H9 (cell line): Measurements from ENCODE around the gene METRNL. TPM values are rescaled to one million over a fixed set of nuclear protein-coding genes. Genes with fewer than 3 reads are reported as not detected.

Experiments used
- DNase-seq: peaks from one replicate; pipeline ENCODE4 v3.0.0-alpha.2; 2017
- H2AFZ ChIP-seq: one replicate; pipeline ENCODE4 v1.6.1; 2013; ENCODE audit warnings: mild to moderate bottlenecking, low read length, control low read depth, moderate library complexity
- H2AK5ac ChIP-seq: 2 replicates; pipeline ENCODE4 v1.6.1; 2013; ENCODE audit warnings: low read length, control low read depth, mixed read lengths; ENCODE audit not compliant: insufficient read length
- H2BK120ac ChIP-seq: one replicate; pipeline ENCODE4 v1.6.1; 2013; ENCODE audit warnings: low read depth, mild to moderate bottlenecking, low read length, control low read depth, inconsistent platforms; ENCODE audit not compliant: poor library complexity, severe bottlenecking
- H2BK12ac ChIP-seq: 2 replicates; pipeline ENCODE4 v1.6.1; 2013; ENCODE audit warnings: low read length, control low read depth, mixed read lengths, low read depth; ENCODE audit not compliant: insufficient read length
- H2BK15ac ChIP-seq: 2 replicates; pipeline ENCODE4 v1.6.1; 2013; ENCODE audit warnings: low read depth, low read length, control low read depth
- H2BK20ac ChIP-seq: one replicate; pipeline ENCODE4 v1.6.1; 2013; ENCODE audit warnings: low read depth, mild to moderate bottlenecking, low read length, control low read depth, inconsistent platforms; ENCODE audit not compliant: poor library complexity, severe bottlenecking
- H2BK5ac ChIP-seq: 2 replicates; pipeline ENCODE4 v1.6.1; 2013; ENCODE audit warnings: low read length, control low read depth, mixed read lengths; ENCODE audit not compliant: insufficient read length
- H3K14ac ChIP-seq: 2 replicates; pipeline ENCODE4 v1.6.1; 2013; ENCODE audit warnings: low read length, control low read depth; ENCODE audit not compliant: insufficient read depth
- H3K18ac ChIP-seq: 2 replicates; pipeline ENCODE4 v1.6.1; 2013; ENCODE audit warnings: low read depth, mild to moderate bottlenecking, mixed read lengths, low read length, control low read depth; ENCODE audit not compliant: insufficient read length
- H3K23ac ChIP-seq: 2 replicates; pipeline ENCODE4 v1.6.1; 2013; ENCODE audit warnings: low read length, control low read depth, mixed read lengths, low read depth; ENCODE audit not compliant: insufficient read length
- H3K23me2 ChIP-seq: 2 replicates; pipeline ENCODE4 v1.6.1; 2013; ENCODE audit warnings: low read depth, mild to moderate bottlenecking, mixed read lengths, low read length, control low read depth; ENCODE audit not compliant: insufficient read length, poor library complexity, severe bottlenecking
- H3K27ac ChIP-seq: 2 replicates; pipeline ENCODE4 v1.5.1; 2013; ENCODE audit warnings: low read length, control low read depth, mixed read lengths, low read depth; ENCODE audit not compliant: insufficient read length
- H3K27me3 ChIP-seq: 2 replicates; pipeline ENCODE4 v1.6.1; 2013; ENCODE audit warnings: low read length, control low read depth, inconsistent platforms; ENCODE audit not compliant: insufficient read depth
- H3K4ac ChIP-seq: 2 replicates; pipeline ENCODE4 v1.6.1; 2013; ENCODE audit warnings: low read depth, mild to moderate bottlenecking, control low read depth, inconsistent platforms, low read length, moderate library complexity
- H3K4me1 ChIP-seq: 2 replicates; pipeline ENCODE4 v1.6.1; 2013; ENCODE audit warnings: low read length, control low read depth, inconsistent platforms; ENCODE audit not compliant: insufficient read depth
- H3K4me2 ChIP-seq: 2 replicates; pipeline ENCODE4 v1.6.1; 2013; ENCODE audit warnings: low read length, control low read depth, mixed read lengths; ENCODE audit not compliant: insufficient read length, insufficient read depth
- H3K56ac ChIP-seq: 2 replicates; pipeline ENCODE4 v1.6.1; 2013; ENCODE audit warnings: low read depth, mild to moderate bottlenecking, mixed read lengths, low read length, control low read depth; ENCODE audit not compliant: insufficient read length
- H3K79me1 ChIP-seq: 2 replicates; pipeline ENCODE4 v1.6.1; 2013; ENCODE audit warnings: low read depth, mild to moderate bottlenecking, moderate library complexity, low read length, control low read depth, inconsistent platforms; ENCODE audit not compliant: insufficient read depth, poor library complexity, severe bottlenecking
- H3K79me2 ChIP-seq: 2 replicates; pipeline ENCODE4 v1.6.1; 2013; ENCODE audit warnings: low read length, control low read depth, inconsistent platforms; ENCODE audit not compliant: insufficient read depth
- H3K9ac ChIP-seq: 2 replicates; pipeline ENCODE4 v1.6.1; 2013; ENCODE audit warnings: low read length, control low read depth, mixed read lengths; ENCODE audit not compliant: insufficient read length; ENCODE audit errors: extremely low read depth
- H3K9me3 ChIP-seq: one replicate; pipeline ENCODE4 v1.6.1; 2013; ENCODE audit warnings: low read depth, low read length, inconsistent platforms; ENCODE audit not compliant: control insufficient read depth
- H3T11ph ChIP-seq: one replicate; pipeline ENCODE4 v1.6.1; 2013; ENCODE audit warnings: mild to moderate bottlenecking, low read length, control low read depth, inconsistent platforms
- H4K20me1 ChIP-seq: one replicate; pipeline ENCODE4 v1.6.1; 2013; ENCODE audit not compliant: control insufficient read depth, insufficient read length, insufficient read depth
- H4K5ac ChIP-seq: 2 replicates; pipeline ENCODE4 v1.6.1; 2013; ENCODE audit warnings: low read depth, mild to moderate bottlenecking, mixed read lengths, low read length, control low read depth; ENCODE audit not compliant: insufficient read length
- H4K8ac ChIP-seq: replicated peaks from 2 replicates; pipeline ENCODE4 v1.6.1; 2013; ENCODE audit warnings: low read length, control low read depth, mixed read lengths, low read depth; ENCODE audit not compliant: insufficient read length
- H4K91ac ChIP-seq: 2 replicates; pipeline ENCODE4 v1.6.1; 2013; ENCODE audit warnings: low read depth, mild to moderate bottlenecking, moderate library complexity, mixed read lengths, low read length, control low read depth; ENCODE audit not compliant: insufficient read length
- H3K27ac Mint-ChIP-seq, 3 experiments: 2 replicates in 2 of 3; 3 replicates in 1 of 3; pipeline ENCODE4 v1.8.0; 2020 to 2021; ENCODE audit warnings: mixed read lengths in 3 of 3, mild to moderate bottlenecking in 1 of 3, moderate library complexity in 1 of 3
- H3K27me3 Mint-ChIP-seq: 2 replicates; pipeline ENCODE4 v1.8.0; 2021; ENCODE audit warnings: low read depth, mild to moderate bottlenecking, moderate library complexity, mixed read lengths
- H3K36me3 Mint-ChIP-seq, 3 experiments: 2 replicates in 2 of 3; 3 replicates in 1 of 3; pipeline ENCODE4 v1.8.0; 2020 to 2021; ENCODE audit warnings: low read depth in 3 of 3, mixed read lengths in 3 of 3; ENCODE audit not compliant: insufficient read depth in 1 of 3
- H3K4me1 Mint-ChIP-seq, 2 experiments: 2 replicates each; pipeline ENCODE4 v1.8.0; 2020; ENCODE audit warnings: mixed read lengths in 2 of 2
- H3K4me3 Mint-ChIP-seq, 2 experiments: 2 replicates in 1 of 2; 3 replicates in 1 of 2; pipeline ENCODE4 v1.8.0; 2020 to 2021; ENCODE audit warnings: mild to moderate bottlenecking in 2 of 2, mixed read lengths in 2 of 2, moderate library complexity in 1 of 2
- H3K9me3 Mint-ChIP-seq, 2 experiments: 2 replicates in 1 of 2; 3 replicates in 1 of 2; pipeline ENCODE4 v1.8.0; 2020; ENCODE audit warnings: mild to moderate bottlenecking in 2 of 2, mixed read lengths in 2 of 2, moderate library complexity in 1 of 2
- CTCF ChIP-seq: fragments of 200-600 bp; sonication (generic); conservative IDR thresholded peaks from 3 replicates; pipeline ENCODE4 v1.8.0; 2021; ENCODE audit warnings: antibody characterized with exemption, mild to moderate bottlenecking
- WGBS: extraction: QIAGEN DNeasy Blood & Tissue Kit; methylation state at CpG from one replicate; pipeline ENCODE4 v1.1.7; 2013; ENCODE audit warnings: missing lambda C conversion rate, low lambda C conversion rate, mixed read lengths; ENCODE audit not compliant: insufficient read length; ENCODE audit errors: extremely low coverage; 5-methylcytosine and 5-hydroxymethylcytosine counted together
- total RNA-seq: library from RNA; stranded (reverse); gene quantifications from 2 replicates; pipeline ENCODE4 v1.2.1, GENCODE V29; 2021

Gene METRNL
- total RNA-seq, 1 experiment from 2014 or later, result 21.4 TPM

GRCh38 chr17:83143817-83144231 lies 64.4 kb downstream of the METRNL start:
- H3K27ac ChIP-seq, result no peak overlapping the region
- no peak overlapping the region for H2BK12ac ChIP-seq

More at GRCh38 chr17:83143817-83144231, 64.4 kb downstream of the METRNL start:
- Mint-ChIP-seq H3K27me3 (0 out of 2 replicates have a peak, but pooled peaks cover 2% of the 10 kb centered on the region), H3K36me3 (peaks cover 2 to 17% (median 4%) of the 10 kb centered on the region in 3 experiments; a peak in 5 of 7 replicates), H3K27ac (no peak overlapping the region), H3K9me3 (peaks cover 26 to 45% of the 10 kb centered on the region in 2 experiments), H3K4me1 (no peaks in the 10 kb centered on the region), H3K4me3 (no peak overlapping the region)
- TF ChIP-seq CTCF, result no peak
- Histone ChIP-seq H2BK5ac (no peak overlapping the region), H4K20me1 (no peaks in the 10 kb centered on the region), H2AFZ (no peak overlapping the region), H2AK5ac (no peak overlapping the region), H4K8ac (no peak overlapping the region), H3K4me1 (no peaks in the 10 kb centered on the region), H3K56ac (no peak overlapping the region), H3K23me2 (no peaks in the 10 kb centered on the region), H3K9me3 (no peaks in the 10 kb centered on the region), H4K5ac (no peak overlapping the region), H3K79me1 (no peaks in the 10 kb centered on the region), H2BK120ac (no peak overlapping the region), H3K9ac (no peak overlapping the region), H3K79me2 (no peaks in the 10 kb centered on the region), H4K91ac (no peak overlapping the region), H3K4ac (no peak overlapping the region), H3K4me2 (no peak overlapping the region), H3K14ac (no peak overlapping the region), H2BK15ac (no peak overlapping the region), H3K18ac (no peak overlapping the region), H2BK20ac (no peak overlapping the region), H3K27me3 (no peaks in the 10 kb centered on the region), H3K23ac (no peak overlapping the region), H3T11ph (no peak overlapping the region)
- no CpG with 5 or more reads among the region's 10 CpGs for WGBS
- no peak for DNase-seq

Other genes with a start within 250 kb of the METRNL start
- gene ZNF750, start 239.6 kb upstream of the METRNL start, total RNA-seq, result 0.09 TPM in 1 of 2 replicates, not detected in the other